CD4-positive, alpha-beta memory T cell (primary cell): ENCODE data around the gene HSPA4. TPM values are rescaled to one million over a fixed set of nuclear protein-coding genes. Genes with fewer than 3 reads are reported as not detected.

Experiments used
- CTCF ChIA-PET: fragments of 350-600 bp; sonication (Branson Sonifier 250); formaldehyde crosslinking; loops from one replicate; lab custom pipeline; 2021; ENCODE audit warnings: inconsistent platforms; ENCODE audit not compliant: partially characterized antibody; lab: Charles Lee
- POLR2A ChIA-PET: fragments of 350-600 bp; sonication (Branson Sonifier 250); formaldehyde crosslinking; loops from one replicate; lab custom pipeline; 2021; ENCODE audit not compliant: partially characterized antibody; lab: Charles Lee
- DNase-seq, 5 donors: peaks; one replicate each; pipeline versions ENCODE4 v3.0.0 to v3.0.0-alpha.2; 2020 to 2022; ENCODE audit warnings: mixed read lengths in 1 of 5
- H3K27ac ChIP-seq: one replicate; pipeline ENCODE4 v1.7.0; 2013; ENCODE audit warnings: low read depth, low read length
- H3K27me3 ChIP-seq: 2 replicates; pipeline ENCODE4 v1.7.0; 2013; ENCODE audit warnings: mild to moderate bottlenecking, low read length, moderate library complexity; ENCODE audit not compliant: insufficient read depth
- H3K36me3 ChIP-seq: 2 replicates; pipeline ENCODE4 v1.7.0; 2013; ENCODE audit warnings: mild to moderate bottlenecking, low read length, moderate library complexity; ENCODE audit not compliant: insufficient read depth
- H3K4me1 ChIP-seq: 2 replicates; pipeline ENCODE4 v1.7.0; 2013; ENCODE audit warnings: mild to moderate bottlenecking, low read length, moderate library complexity; ENCODE audit not compliant: insufficient read depth
- H3K4me3 ChIP-seq, 2 donors: one replicate each; pipeline ENCODE4 v1.7.0; 2013; ENCODE audit warnings: low read length in 2 of 2, mild to moderate bottlenecking in 1 of 2
- H3K9me3 ChIP-seq, 2 donors: one replicate each; pipeline ENCODE4 v1.7.0; 2013; ENCODE audit warnings: low read length in 2 of 2, control low read depth in 1 of 2; ENCODE audit not compliant: control insufficient read depth in 1 of 2
- H3K27ac Mint-ChIP-seq, 7 donors: one replicate each; pipeline ENCODE4 v1.8.0; 2020 to 2021; ENCODE audit warnings: mixed read lengths in 7 of 7, mild to moderate bottlenecking in 6 of 7, inconsistent platforms in 3 of 7, moderate library complexity in 3 of 7
- H3K27me3 Mint-ChIP-seq, 2 donors: one replicate each; pipeline ENCODE4 v1.8.0; 2020 to 2021; ENCODE audit warnings: mixed read lengths in 2 of 2
- H3K36me3 Mint-ChIP-seq, 2 donors: one replicate each; pipeline ENCODE4 v1.8.0; 2020 to 2021; ENCODE audit warnings: mixed read lengths in 2 of 2, inconsistent platforms in 1 of 2, mild to moderate bottlenecking in 1 of 2
- H3K4me1 Mint-ChIP-seq, 4 donors: one replicate each; pipeline ENCODE4 v1.8.0; 2020 to 2021; ENCODE audit warnings: mixed read lengths in 4 of 4, mild to moderate bottlenecking in 1 of 4
- H3K4me3 Mint-ChIP-seq, 8 donors: one replicate each; pipeline ENCODE4 v1.8.0; 2020 to 2021; ENCODE audit warnings: mixed read lengths in 8 of 8, mild to moderate bottlenecking in 7 of 8, moderate library complexity in 6 of 8, inconsistent platforms in 3 of 8
- H3K9me3 Mint-ChIP-seq, 8 donors: one replicate each; pipeline ENCODE4 v1.8.0; 2020 to 2021; ENCODE audit warnings: mixed read lengths in 8 of 8, mild to moderate bottlenecking in 5 of 8, inconsistent platforms in 3 of 8, moderate library complexity in 1 of 8
- intact Hi-C: fragments of 100-400 bp; cut with micrococcal nuclease; formaldehyde crosslinking; loops from one replicate; pipeline ENCODE4 v1.15.1; 2023
- polyA plus RNA-seq, 2 donors: library from polyadenylated mRNA; unstranded; fragments of 300-500 nt; fragmentation: Illumina TruSeq; gene quantifications; one replicate each; pipeline ENCODE4 v1.2.3, GENCODE V29; 2021
- total RNA-seq, 2 experiments: library from RNA; stranded (reverse); gene quantifications; one replicate each; pipeline ENCODE4 v1.2.3, GENCODE V29; 2021

HSPA4 gene
- total and polyA plus RNA-seq, 4 experiments from 2014 or later: 32.2 to 58.1 (median 50.5) TPM

- no peak for DNase-seq
- Histone ChIP-seq H3K27me3 (no peaks in the 10 kb centered on the region), H3K36me3 (no peaks in the 10 kb centered on the region), H3K4me1 (peaks cover 35% of the 10 kb centered on the region), H3K27ac (no peak overlapping the region), H3K4me3 (no peak overlapping the region), H3K9me3 (no peaks in the 10 kb centered on the region)
- Mint-ChIP-seq H3K27ac (peak overlapping the region in 6 of 7 donors; percentile 36 to 92 (median 78)), H3K4me1 (peaks cover 19 to 46% (median 34%) of the 10 kb centered on the region in 4 donors), H3K36me3 (peaks cover 0 to 19% of the 10 kb centered on the region in 2 donors), H3K27me3 (no peaks in the 10 kb centered on the region), H3K9me3 (no peaks in the 10 kb centered on the region), H3K4me3 (peak overlapping the region in 2 of 8 donors; percentile 27 to 52)
- intact Hi-C loops: no loop called here
- CTCF ChIA-PET: interaction anchor here (0.6 kb wide), 1 partner anchor 13 kb away, joined by 3 read pairs; no protein-coding TSS in a partner anchor
- POLR2A ChIA-PET: interaction anchor here (4.3 kb wide), 1 partner anchor 23 kb away, joined by 36 read pairs; the partner anchor contains the start of gene ZCCHC10
Measured at GRCh38 chr5:133049726-133050048, 2.1 kb upstream of the HSPA4 start.

GRCh38 chr5:133050521-133050920 is 1.3 kb upstream of the HSPA4 start:
- Mint-ChIP-seq H3K27me3 (no peaks in the 10 kb centered on the region), H3K4me3 (peak overlapping the region; percentile 96 to 99 (median 98)), H3K4me1 (peaks cover 27 to 55% (median 41%) of the 10 kb centered on the region in 4 donors), H3K36me3 (peaks cover 0 to 21% of the 10 kb centered on the region in 2 donors), H3K27ac (peak overlapping the region; percentile 99 to 100 (median 100)), H3K9me3 (no peaks in the 10 kb centered on the region)
- CTCF ChIA-PET: no interaction called here
- POLR2A ChIA-PET: interaction anchor here (1.6 to 4.3 kb wide), 8 partner anchors 24 to 494 kb away, joined by 4 to 55 read pairs (median 6); partner anchors contain the start of genes AFF4, CCNI2, GDF9 and RAD50
- H3K4me3 ChIP-seq: peak overlapping the region; percentile 97 to 99
- peaks cover 44% of the 10 kb centered on the region for H3K4me1 ChIP-seq
- intact Hi-C loops: no loop called here
- DNase-seq: no peak
- H3K9me3 ChIP-seq: no peaks in the 10 kb centered on the region
- H3K27ac ChIP-seq: peak overlapping the region; percentile 99
- no peaks in the 10 kb centered on the region for H3K36me3 ChIP-seq
- H3K27me3 ChIP-seq: no peaks in the 10 kb centered on the region

- DNase-seq: no peak
- no peaks in the 10 kb centered on the region for H3K9me3 ChIP-seq
- H3K4me1 Mint-ChIP-seq: peaks cover 31 to 60% (median 46%) of the 10 kb centered on the region in 4 donors
- H3K27ac Mint-ChIP-seq: peak overlapping the region; percentile 99 to 100 (median 100)
- H3K36me3 ChIP-seq: no peaks in the 10 kb centered on the region
- ChIA-PET CTCF (interaction anchor here (1.3 kb wide), 1 partner anchor 87 kb away, joined by 3 read pairs; no protein-coding TSS in a partner anchor), POLR2A (interaction anchor here (0.7 to 4.3 kb wide), 21 partner anchors 10 to 1687 kb away, joined by 3 to 55 read pairs (median 5); partner anchors contain the start of genes AFF4, CAMLG, CCNI2 and GDF9)
- no peaks in the 10 kb centered on the region for H3K27me3 ChIP-seq
- H3K27me3 Mint-ChIP-seq: no peaks in the 10 kb centered on the region
- intact Hi-C loops: loop anchor here (1.0 kb wide), 4 partner anchors 25 to 314 kb away; partner anchors contain the start of genes AFF4, GDF9, KIF3A and UQCRQ
- H3K4me3 ChIP-seq: peak overlapping the region; percentile 97 to 99
- peak overlapping the region; percentile 99 for H3K27ac ChIP-seq
- H3K36me3 Mint-ChIP-seq: peaks cover 0 to 21% of the 10 kb centered on the region in 2 donors
- H3K9me3 Mint-ChIP-seq: no peaks in the 10 kb centered on the region
- H3K4me3 Mint-ChIP-seq: peak overlapping the region; percentile 96 to 99 (median 98)
- peaks cover 49% of the 10 kb centered on the region for H3K4me1 ChIP-seq
Measured at GRCh38 chr5:133051061-133051541, 712 bp upstream of the HSPA4 start.

- Histone ChIP-seq H3K27ac (peak overlapping the region; percentile 99), H3K4me3 (peak overlapping the region; percentile 97 to 99), H3K36me3 (no peaks in the 10 kb centered on the region), H3K27me3 (no peaks in the 10 kb centered on the region), H3K4me1 (peaks cover 60% of the 10 kb centered on the region), H3K9me3 (no peaks in the 10 kb centered on the region)
- intact Hi-C loops: no loop called here
- POLR2A ChIA-PET: interaction anchor here (0.6 to 4.3 kb wide), 22 partner anchors 9 to 1596 kb away, joined by 3 to 55 read pairs (median 4); partner anchors contain the start of genes AFF4, CCNI2, GDF9 and IRF1
- peak; percentile 20 to 75 (median 29) for DNase-seq
- Mint-ChIP-seq H3K36me3 (peaks cover 0 to 21% of the 10 kb centered on the region in 2 donors), H3K9me3 (no peaks in the 10 kb centered on the region), H3K27me3 (no peaks in the 10 kb centered on the region), H3K4me3 (peak overlapping the region; percentile 96 to 99 (median 98)), H3K4me1 (peaks cover 32 to 73% (median 55%) of the 10 kb centered on the region in 4 donors), H3K27ac (peak overlapping the region; percentile 99 to 100 (median 100))
- CTCF ChIA-PET: interaction anchor here (0.9 to 1.3 kb wide), 2 partner anchors 34 to 88 kb away, joined by 3 read pairs; no protein-coding TSS in a partner anchor
Measured at GRCh38 chr5:133052317-133053175, 733 bp downstream of the HSPA4 start.

GRCh38 chr5:133053448-133053847 is 1.6 kb downstream of the HSPA4 start:
- Histone ChIP-seq H3K36me3 (no peaks in the 10 kb centered on the region), H3K27ac (no peak overlapping the region), H3K9me3 (no peaks in the 10 kb centered on the region), H3K4me1 (peaks cover 66% of the 10 kb centered on the region), H3K4me3 (no peak overlapping the region), H3K27me3 (no peaks in the 10 kb centered on the region)
- ChIA-PET CTCF (interaction anchor here (0.7 kb wide), 1 partner anchor 225 kb away, joined by 3 read pairs; no protein-coding TSS in a partner anchor), POLR2A (no interaction called here)
- peak overlapping the region; percentile 96 to 99 (median 98) for H3K4me3 Mint-ChIP-seq
- no peaks in the 10 kb centered on the region for H3K27me3 Mint-ChIP-seq
- H3K36me3 Mint-ChIP-seq: peaks cover 0 to 21% of the 10 kb centered on the region in 2 donors
- intact Hi-C loops: no loop called here
- H3K4me1 Mint-ChIP-seq: peaks cover 37 to 78% (median 61%) of the 10 kb centered on the region in 4 donors
- H3K27ac Mint-ChIP-seq: peak overlapping the region in 4 of 7 donors; percentile 27 to 100 (median 90)
- DNase-seq: no peak
- H3K9me3 Mint-ChIP-seq: no peaks in the 10 kb centered on the region

GRCh38 chr5:133054697-133055471 is 3.1 kb downstream of the HSPA4 start:
- H3K27me3 ChIP-seq: no peaks in the 10 kb centered on the region
- Mint-ChIP-seq H3K9me3 (no peaks in the 10 kb centered on the region), H3K27me3 (no peaks in the 10 kb centered on the region), H3K4me3 (peak overlapping the region in 7 of 8 donors; percentile 36 to 84 (median 50)), H3K4me1 (peaks cover 37 to 80% (median 62%) of the 10 kb centered on the region in 4 donors), H3K36me3 (peaks cover 0 to 21% of the 10 kb centered on the region in 2 donors), H3K27ac (peak overlapping the region in 5 of 7 donors; percentile 1 to 100 (median 71))
- no peak overlapping the region for H3K27ac ChIP-seq
- no peaks in the 10 kb centered on the region for H3K36me3 ChIP-seq
- no peak for DNase-seq
- CTCF ChIA-PET: interaction anchor here (0.6 kb wide), 1 partner anchor 557 kb away, joined by 3 read pairs; no protein-coding TSS in a partner anchor
- H3K9me3 ChIP-seq: no peaks in the 10 kb centered on the region
- POLR2A ChIA-PET: no interaction called here
- H3K4me1 ChIP-seq: peaks cover 73% of the 10 kb centered on the region
- no peak overlapping the region for H3K4me3 ChIP-seq
- intact Hi-C loops: no loop called here
